Measurements from ENCODE around the gene GNG7.
"Not testable (repeated sequence)": the region's sequence is repeated elsewhere in the genome, so short reads cannot be mapped to it uniquely, and the experiment has no call there.

Gene GNG7

GRCh38 chr19:2547033-2547680 is 155.3 kb downstream of the GNG7 start:
- DNase-seq = no peak

- peak; percentile 44 for DNase-seq
Observed at GRCh38 chr19:2546128-2547032, 156.1 kb downstream of the GNG7 start.

GRCh38 chr19:2545416-2546127 is 156.9 kb downstream of the GNG7 start:
- DNase-seq = not testable (repeated sequence)

- no peak for DNase-seq
Observed at GRCh38 chr19:2544576-2545415, 157.7 kb downstream of the GNG7 start.

GRCh38 chr19:2543463-2544442 is 158.7 kb downstream of the GNG7 start:
- peak; percentile 66 for DNase-seq

GRCh38 chr19:2543072-2543462 is 159.4 kb downstream of the GNG7 start:
- DNase-seq = not testable (repeated sequence)

GRCh38 chr19:2542341-2543069 is 160.0 kb downstream of the GNG7 start:
- DNase-seq = peak; percentile 29

GRCh38 chr19:2540646-2541454 is 161.6 kb downstream of the GNG7 start:
- DNase-seq = no peak

- DNase-seq = no peak
Observed at GRCh38 chr19:2540251-2540645, 162.2 kb downstream of the GNG7 start.

GRCh38 chr19:2538096-2538757 is 164.3 kb downstream of the GNG7 start:
- DNase-seq = no peak

- not testable (repeated sequence) for DNase-seq
Observed at GRCh38 chr19:2537584-2537983, 164.9 kb downstream of the GNG7 start.

GRCh38 chr19:2536461-2536860 is 166.0 kb downstream of the GNG7 start:
- no peak for DNase-seq

GRCh38 chr19:2534423-2535013 is 168.0 kb downstream of the GNG7 start:
- no peak for DNase-seq

GRCh38 chr19:2533686-2534422 is 168.6 kb downstream of the GNG7 start:
- DNase-seq = no peak

GRCh38 chr19:2533072-2533425 is 169.4 kb downstream of the GNG7 start:
- DNase-seq = no peak

GRCh38 chr19:2532252-2533071 is 170.0 kb downstream of the GNG7 start:
- no peak for DNase-seq

GRCh38 chr19:2529942-2530341 is 172.6 kb downstream of the GNG7 start:
- DNase-seq = not testable (repeated sequence)

Measured in CD4-positive, alpha-beta T cell treated with Interleukin-15 for 1 hour (primary cell).